ENCODE measurements around the gene PARD3B.

- TF ChIP-seq, protein P1, sequence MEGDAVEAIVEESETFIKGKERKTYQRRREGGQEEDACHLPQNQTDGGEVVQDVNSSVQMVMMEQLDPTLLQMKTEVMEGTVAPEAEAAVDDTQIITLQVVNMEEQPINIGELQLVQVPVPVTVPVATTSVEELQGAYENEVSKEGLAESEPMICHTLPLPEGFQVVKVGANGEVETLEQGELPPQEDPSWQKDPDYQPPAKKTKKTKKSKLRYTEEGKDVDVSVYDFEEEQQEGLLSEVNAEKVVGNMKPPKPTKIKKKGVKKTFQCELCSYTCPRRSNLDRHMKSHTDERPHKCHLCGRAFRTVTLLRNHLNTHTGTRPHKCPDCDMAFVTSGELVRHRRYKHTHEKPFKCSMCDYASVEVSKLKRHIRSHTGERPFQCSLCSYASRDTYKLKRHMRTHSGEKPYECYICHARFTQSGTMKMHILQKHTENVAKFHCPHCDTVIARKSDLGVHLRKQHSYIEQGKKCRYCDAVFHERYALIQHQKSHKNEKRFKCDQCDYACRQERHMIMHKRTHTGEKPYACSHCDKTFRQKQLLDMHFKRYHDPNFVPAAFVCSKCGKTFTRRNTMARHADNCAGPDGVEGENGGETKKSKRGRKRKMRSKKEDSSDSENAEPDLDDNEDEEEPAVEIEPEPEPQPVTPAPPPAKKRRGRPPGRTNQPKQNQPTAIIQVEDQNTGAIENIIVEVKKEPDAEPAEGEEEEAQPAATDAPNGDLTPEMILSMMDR (conservative IDR thresholded peaks at IDR 0.05): no peak
- no peak for TF ChIP-seq EZH2 (IDR thresholded peaks at IDR 0.05; ENCODE audit: low read depth)
These were observed 883.5 kb downstream of the PARD3B start for GRCh38 chr2:205428811-205429210.

Data from PC-9 (cell line).